Smooth muscle cell (in vitro differentiated cells): ENCODE measurements around the gene CA11. TPM values are rescaled to one million over a fixed set of nuclear protein-coding genes. Genes with fewer than 3 reads are reported as not detected.
A peak's percentile ranks its signal among the peaks of the same experiment; 100 is the strongest.

Source experiments
- DNase-seq: peaks from one replicate; lab custom pipeline; 2025; ENCODE audit not compliant: unreplicated experiment; lab: John Stamatoyannopoulos, UW
- H2AFZ ChIP-seq: fragments of 200-600 bp; sonication (generic); 2 replicates; pipeline ENCODE4 v1.6.0; 2016; ENCODE audit warnings: antibody characterized with exemption, low read depth, mild to moderate bottlenecking
- H3F3A ChIP-seq: fragments of 200-600 bp; sonication (generic); 2 replicates; pipeline ENCODE4 v1.6.0; 2017; ENCODE audit warnings: antibody characterized with exemption, low read depth
- H3K27ac ChIP-seq: fragments of 200-600 bp; sonication (generic); 2 replicates; pipeline ENCODE4 v1.5.1; 2016; ENCODE audit warnings: low read depth, mild to moderate bottlenecking
- H3K27me3 ChIP-seq: fragments of 200-600 bp; sonication (generic); 2 replicates; pipeline ENCODE4 v1.6.1; 2016; ENCODE audit warnings: low read depth, mild to moderate bottlenecking
- H3K36me3 ChIP-seq: fragments of 200-600 bp; sonication (generic); 2 replicates; pipeline ENCODE4 v1.5.1; 2016; ENCODE audit warnings: low read depth
- H3K4me1 ChIP-seq: fragments of 200-600 bp; sonication (generic); 2 replicates; pipeline ENCODE4 v1.5.1; 2016; ENCODE audit warnings: low read depth
- H3K4me2 ChIP-seq: fragments of 200-600 bp; sonication (generic); 2 replicates; pipeline ENCODE4 v1.6.0; 2016; ENCODE audit warnings: mild to moderate bottlenecking
- H3K4me3 ChIP-seq: fragments of 200-600 bp; sonication (generic); 2 replicates; pipeline ENCODE4 v1.5.1; 2016; ENCODE audit warnings: mild to moderate bottlenecking
- H3K79me2 ChIP-seq: fragments of 200-600 bp; sonication (generic); 2 replicates; pipeline ENCODE4 v1.6.0; 2016; ENCODE audit warnings: low read depth, mild to moderate bottlenecking
- H3K9ac ChIP-seq: fragments of 200-600 bp; sonication (generic); 2 replicates; pipeline ENCODE4 v1.6.0; 2016; ENCODE audit warnings: low read depth
- H3K9me3 ChIP-seq: fragments of 200-600 bp; sonication (generic); replicated peaks from 2 replicates; pipeline ENCODE4 v1.5.1; 2016; ENCODE audit warnings: low read depth
- H4K20me1 ChIP-seq: fragments of 200-600 bp; sonication (generic); 2 replicates; pipeline ENCODE4 v1.6.0; 2016; ENCODE audit warnings: low read depth
- CTCF ChIP-seq: fragments of 200-600 bp; sonication (generic); IDR thresholded peaks from 2 replicates; pipeline ENCODE4 v1.5.1; 2017; ENCODE audit warnings: borderline replicate concordance, mild to moderate bottlenecking, antibody characterized with exemption; ENCODE audit not compliant: insufficient read depth, poor library complexity, severe bottlenecking
- WGBS: methylation state at CpG from one replicate; pipeline ENCODE4 v1.1.7; 2016; ENCODE audit warnings: low lambda C conversion rate; 5-methylcytosine and 5-hydroxymethylcytosine counted together
- polyA plus RNA-seq: library from polyadenylated mRNA; unstranded; fragments of >200 nt; fragmentation: Nextera tagmentation; extraction: Ambion mirVana; gene quantifications from 2 replicates; pipeline ENCODE4 v1.2.1, GENCODE V29; 2016
- total RNA-seq: library from RNA; depleted of rRNA; stranded (reverse); fragments of >200 nt; gene quantifications from 2 replicates; pipeline ENCODE4 v1.2.3, GENCODE V29; 2014

Gene CA11
- total and polyA plus RNA-seq, 2 experiments from 2014 or later = 0.09 to 6.9 TPM

GRCh38 chr19:48639483-48640375 is 6.3 kb downstream of the CA11 start:
- no peak for TF ChIP-seq CTCF
- DNase-seq = no peak
- no peak overlapping the region for H2AFZ ChIP-seq
- H3K27ac ChIP-seq = no peak overlapping the region
- no peaks in the 10 kb centered on the region for H3K79me2 ChIP-seq
- 53% methylated on average over 33 of the region's 33 CpGs for WGBS
- H3F3A ChIP-seq = peaks cover 12% of the 10 kb centered on the region
- H4K20me1 ChIP-seq = no peaks in the 10 kb centered on the region
- H3K4me1 ChIP-seq = peaks cover 4% of the 10 kb centered on the region
- peaks cover 6% of the 10 kb centered on the region for H3K27me3 ChIP-seq
- H3K9ac ChIP-seq = no peak overlapping the region
- H3K36me3 ChIP-seq = no peaks in the 10 kb centered on the region
- peak overlapping the region; percentile 67 for H3K4me2 ChIP-seq
- H3K9me3 ChIP-seq = no peaks in the 10 kb centered on the region
- peak overlapping the region; percentile 16 for H3K4me3 ChIP-seq

- Histone ChIP-seq H3F3A (peaks cover 12% of the 10 kb centered on the region), H4K20me1 (no peaks in the 10 kb centered on the region), H2AFZ (no peak overlapping the region), H3K9ac (no peak overlapping the region), H3K4me3 (no peak overlapping the region), H3K36me3 (no peaks in the 10 kb centered on the region), H3K79me2 (no peaks in the 10 kb centered on the region), H3K27ac (no peak overlapping the region), H3K9me3 (no peaks in the 10 kb centered on the region), H3K27me3 (peaks cover 6% of the 10 kb centered on the region), H3K4me2 (no peak overlapping the region), H3K4me1 (peaks cover 4% of the 10 kb centered on the region)
- no peak for DNase-seq
- 81% methylated on average over 15 of the region's 16 CpGs for WGBS
- no peak for TF ChIP-seq CTCF
Observed at GRCh38 chr19:48638831-48639381, 7.1 kb downstream of the CA11 start.

GRCh38 chr19:48637948-48638830 is 7.8 kb downstream of the CA11 start:
- Histone ChIP-seq H2AFZ (peak overlapping the region; percentile 76), H3K9me3 (no peaks in the 10 kb centered on the region), H3K9ac (peak overlapping the region; percentile 73), H4K20me1 (no peaks in the 10 kb centered on the region), H3K4me3 (peak overlapping the region; percentile 60), H3F3A (peaks cover 12% of the 10 kb centered on the region), H3K79me2 (no peaks in the 10 kb centered on the region), H3K4me2 (peak overlapping the region; percentile 79), H3K4me1 (peaks cover 4% of the 10 kb centered on the region), H3K36me3 (no peaks in the 10 kb centered on the region), H3K27me3 (peaks cover 6% of the 10 kb centered on the region), H3K27ac (peak overlapping the region; percentile 65)
- WGBS = 13% methylated on average over 26 of the region's 29 CpGs
- DNase-seq = peak; percentile 57
- TF ChIP-seq CTCF = no peak
